A549 (cell line): ENCODE results near the gene CYP26B1. TPM values are rescaled to one million over a fixed set of nuclear protein-coding genes. Genes with fewer than 3 reads are reported as not detected.

Experiments
- ATAC-seq, 2 experiments: fragments of 200-7000 bp in 1 of 2; fragments of >200 bp in 1 of 2; cut with Nextera tagmentation in 1 of 2; cut with Tn5 transposase in 1 of 2; 3 replicates each; pipeline versions ENCODE4 v1.8.0 to v1.9.1; 2018 to 2020; ENCODE audit warnings: mild to moderate bottlenecking in 1 of 2, moderate library complexity in 1 of 2
- CTCF ChIA-PET: fragments of 300-600 bp; sonication (Branson Sonifier 250); formaldehyde crosslinking; extraction: SDS; loops from one replicate; lab custom pipeline; 2021; ENCODE audit warnings: antibody characterized with exemption, inconsistent platforms; lab: Yijun Ruan, JAX
- POLR2A ChIA-PET: fragments of 350-600 bp; formaldehyde crosslinking; extraction: SDS; loops from one replicate; lab custom pipeline; 2021; ENCODE audit warnings: antibody characterized with exemption, inconsistent platforms; lab: Yijun Ruan, JAX
- DNase-seq, 2 experiments: peaks; one replicate each; pipeline versions ENCODE4 v3.0.0 to v3.0.0-alpha.2; 2011 to 2016; ENCODE audit warnings: low read depth in 1 of 2, low spot score in 1 of 2
- FAIRE-seq: peaks from 2 replicates; lab custom pipeline; 2011; peaks lifted over from hg19 to GRCh38; lab: Jason Lieb, UNC
- H3K27ac ChIP-seq, 2 experiments: fragments of >200 bp; sonication (Bioruptor Twin); formaldehyde crosslinking; 3 replicates each; pipeline ENCODE4 v1.5.1; 2016 to 2017
- H3K4me1 ChIP-seq: fragments of >200 bp; sonication (Bioruptor Twin); formaldehyde crosslinking; 3 replicates; pipeline ENCODE4 v1.6.1; 2016
- H3K4me2 ChIP-seq: fragments of >200 bp; sonication (Bioruptor Twin); formaldehyde crosslinking; 3 replicates; pipeline ENCODE4 v1.6.1; 2016
- H3K4me3 ChIP-seq: fragments of >200 bp; sonication (Bioruptor Twin); formaldehyde crosslinking; 3 replicates; pipeline ENCODE4 v1.5.1; 2016
- H3K9me3 ChIP-seq: fragments of >200 bp; sonication (Bioruptor Twin); formaldehyde crosslinking; 3 replicates; pipeline ENCODE4 v1.6.1; 2016
- CHD4 ChIP-seq: fragments of 200-600 bp; sonication (generic); IDR thresholded peaks from 2 replicates; pipeline ENCODE4 v1.6.1; 2016; ENCODE audit warnings: antibody characterized with exemption, mild to moderate bottlenecking, borderline replicate concordance
- EHMT2 ChIP-seq: fragments of 200-600 bp; sonication (generic); IDR thresholded peaks from 2 replicates; pipeline ENCODE4 v1.6.1; 2016; ENCODE audit warnings: antibody characterized with exemption, low read depth, mild to moderate bottlenecking, moderate library complexity
- JUN ChIP-seq, 2 experiments: fragments of >200 bp; sonication (Bioruptor Twin); formaldehyde crosslinking; IDR thresholded peaks; 2 replicates in 1 of 2; 3 replicates in 1 of 2; pipeline ENCODE4 v1.6.1; 2016 to 2017
- KDM1A ChIP-seq: fragments of 200-600 bp; sonication (generic); IDR thresholded peaks from 2 replicates; pipeline ENCODE4 v1.6.1; 2016; ENCODE audit warnings: low read depth, mild to moderate bottlenecking
- KDM5A ChIP-seq: fragments of 200-600 bp; sonication (generic); IDR thresholded peaks from 2 replicates; pipeline ENCODE4 v1.6.1; 2016; ENCODE audit warnings: antibody characterized with exemption, mild to moderate bottlenecking
- MAFK ChIP-seq: fragments of 450-650 bp; IDR thresholded peaks from 2 replicates; pipeline ENCODE4 v1.6.1; 2014; ENCODE audit not compliant: partially characterized antibody
- MYC ChIP-seq: IDR thresholded peaks from 2 replicates; pipeline ENCODE4 v1.6.1; 2012; ENCODE audit warnings: mild to moderate bottlenecking, inconsistent platforms, low read length, improper control_type of control experiment, borderline replicate concordance
- PHF8 ChIP-seq: fragments of 200-600 bp; sonication (generic); IDR thresholded peaks from 2 replicates; pipeline ENCODE4 v1.6.1; 2016; ENCODE audit warnings: low read depth, mild to moderate bottlenecking, antibody characterized with exemption, moderate library complexity, borderline replicate concordance
- RNF2 ChIP-seq: fragments of 200-600 bp; sonication (generic); IDR thresholded peaks from 2 replicates; pipeline ENCODE4 v1.6.1; 2016; ENCODE audit warnings: low read depth, mild to moderate bottlenecking, antibody characterized with exemption, moderate library complexity, borderline replicate concordance
- SMC3 ChIP-seq: fragments of >200 bp; sonication (Bioruptor Twin); formaldehyde crosslinking; IDR thresholded peaks from 3 replicates; pipeline ENCODE4 v1.6.1; 2018; ENCODE audit warnings: inconsistent platforms
- ZC3H11A ChIP-seq: fragments of 450-650 bp; IDR thresholded peaks from 2 replicates; pipeline ENCODE4 v1.6.1; 2014; ENCODE audit warnings: antibody characterized with exemption, mild to moderate bottlenecking
- ZSCAN20 ChIP-seq: fragments of 250-450 bp; sonication (Bioruptor Pico); IDR thresholded peaks from 2 replicates; pipeline ENCODE4 v1.8.0; 2022; ENCODE audit warnings: mild to moderate bottlenecking, moderate library complexity
- WGBS: methylation state at CpG from one replicate; pipeline ENCODE4 v1.1.6; 2017; ENCODE audit errors: missing lambda C conversion rate; 5-methylcytosine and 5-hydroxymethylcytosine counted together
- polyA plus RNA-seq, 4 experiments: library from polyadenylated mRNA; depleted of rRNA in 3 of 4; stranded (reverse); fragments of >200 nt; fragmentation: RNase III in 1 of 4; extraction: RNeasy Plus Mini Kit Qiagen cat#74134 plus additional on column Dnase treatment in 1 of 4; gene quantifications; 2 replicates in 3 of 4; 3 replicates in 1 of 4; pipeline ENCODE4 v1.2.3, GENCODE V29; 2011 to 2017
- TF ChIP-seq, protein P1 (sequence below): fragments of 150-350 bp; IDR thresholded peaks from 2 replicates; pipeline ENCODE4 v1.6.1; 2014; ENCODE audit warnings: low read depth, mild to moderate bottlenecking, low read length

The CYP26B1 gene
- polyA plus RNA-seq, 2 of the 4 experiments (the other 2 are of a cell fraction): 9.7 to 13.6 TPM

DNA sequence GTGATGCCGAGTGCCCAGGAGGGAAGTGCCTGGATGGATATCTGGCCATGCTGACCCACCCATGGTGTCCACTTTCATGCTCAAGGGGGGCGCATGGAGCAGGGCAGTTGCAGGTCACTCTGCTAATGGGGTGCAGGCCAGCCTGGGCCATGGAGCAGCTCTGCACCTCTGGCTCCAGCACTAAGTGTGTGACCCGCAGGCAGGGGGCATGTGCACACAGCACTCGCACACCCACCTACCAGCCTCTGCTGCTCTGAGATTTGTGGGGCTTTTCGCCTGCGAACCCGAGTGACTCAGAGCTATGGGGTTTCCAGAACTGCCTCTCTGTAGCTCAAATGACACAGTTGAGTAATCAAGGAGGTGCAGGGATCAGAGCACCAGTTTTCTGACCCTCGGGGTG is 66.2 kb downstream of the CYP26B1 start:
- ATAC-seq: no peak

DNA sequence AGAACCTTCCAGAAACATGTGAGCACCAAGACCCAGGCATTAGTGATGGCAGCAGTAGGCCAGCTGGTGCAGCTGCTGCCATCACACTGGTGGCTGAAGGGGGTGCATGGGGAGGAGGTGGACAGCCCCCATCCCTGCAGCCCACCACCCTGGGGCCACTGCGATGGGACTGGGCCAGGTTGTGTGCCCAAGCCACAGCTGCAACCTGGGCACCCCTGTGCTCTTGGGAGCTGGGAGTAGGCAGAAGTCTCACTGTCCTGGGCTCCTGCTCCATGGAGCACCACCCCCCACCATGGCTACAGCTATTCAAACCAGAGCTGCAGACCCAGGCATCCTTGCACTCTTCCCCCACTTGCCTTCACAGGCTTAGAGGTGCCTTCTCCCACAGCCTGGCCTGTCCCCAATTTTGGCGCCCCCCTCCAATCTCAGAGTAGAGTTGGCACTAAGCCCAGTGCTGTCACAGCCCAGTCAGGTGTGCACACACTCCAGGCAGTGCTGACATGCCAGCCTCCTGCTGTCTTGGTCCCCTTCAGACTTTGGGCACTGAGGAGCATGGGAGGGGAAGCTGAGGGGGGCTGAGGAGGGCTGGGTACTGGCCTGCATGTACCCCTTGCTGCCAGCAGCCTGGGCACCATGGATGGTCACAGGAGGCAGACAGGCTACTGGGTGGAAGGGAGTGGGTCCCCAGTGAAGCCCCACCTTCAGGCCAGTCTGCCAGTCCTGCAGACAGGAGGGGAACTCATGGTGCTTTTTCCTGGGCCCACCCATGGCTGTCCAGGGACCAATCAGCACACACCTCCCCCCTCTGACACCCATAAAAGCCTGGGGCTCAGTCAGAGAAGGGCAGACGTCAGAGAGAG is 67.1 kb downstream of the CYP26B1 start:
- ATAC-seq (no peak; a peak in 1 of 6 replicates), DNase-seq (no peak), FAIRE-seq (no peak)
- H3K27ac ChIP-seq: no peak overlapping the region
- POLR2A ChIA-PET: no interaction called here
- CTCF ChIA-PET: interaction anchor here (0.9 to 1.8 kb wide), 4 partner anchors 21 to 534 kb away, joined by 3 to 6 read pairs (median 3); no protein-coding TSS in a partner anchor
- H3K9me3 ChIP-seq: peaks cover 5% of the 10 kb centered on the region; the same call in 1 of the 3 replicates
- 79% methylated on average over 3 of the region's 3 CpGs for WGBS
- TF ChIP-seq SMC3: no peak
- no peak for TF ChIP-seq RNF2
- TF ChIP-seq ZSCAN20 (CRISPR knock-in tag): no peak
- TF ChIP-seq CHD4: no peak
- no peak for TF ChIP-seq KDM1A
- TF ChIP-seq, protein P1, sequence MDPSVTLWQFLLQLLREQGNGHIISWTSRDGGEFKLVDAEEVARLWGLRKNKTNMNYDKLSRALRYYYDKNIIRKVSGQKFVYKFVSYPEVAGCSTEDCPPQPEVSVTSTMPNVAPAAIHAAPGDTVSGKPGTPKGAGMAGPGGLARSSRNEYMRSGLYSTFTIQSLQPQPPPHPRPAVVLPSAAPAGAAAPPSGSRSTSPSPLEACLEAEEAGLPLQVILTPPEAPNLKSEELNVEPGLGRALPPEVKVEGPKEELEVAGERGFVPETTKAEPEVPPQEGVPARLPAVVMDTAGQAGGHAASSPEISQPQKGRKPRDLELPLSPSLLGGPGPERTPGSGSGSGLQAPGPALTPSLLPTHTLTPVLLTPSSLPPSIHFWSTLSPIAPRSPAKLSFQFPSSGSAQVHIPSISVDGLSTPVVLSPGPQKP: no peak
- no peak overlapping the region for H3K4me2 ChIP-seq
- peaks cover 17% of the 10 kb centered on the region for H3K4me1 ChIP-seq
- no peak overlapping the region for H3K4me3 ChIP-seq

More for the DNA sequence above, 66.2 kb downstream of the CYP26B1 start:
- 69% methylated on average over 8 of the region's 8 CpGs for WGBS
- DNase-seq: no peak
- no peak for FAIRE-seq
- H3K4me3 ChIP-seq: no peak overlapping the region
- no peak overlapping the region for H3K4me2 ChIP-seq
- no peak overlapping the region for H3K27ac ChIP-seq
- peaks cover 17% of the 10 kb centered on the region for H3K4me1 ChIP-seq
- TF ChIP-seq ZC3H11A (no peak), PHF8 (no peak), KDM5A (no peak), MAFK (no peak), EHMT2 (no peak), MYC (no peak), JUN (IDR thresholded peaks at IDR 0.05) (no peak), SMC3 (no peak)
- TF ChIP-seq, all 56 proteins: peak for 0
- H3K9me3 ChIP-seq: peaks cover 3% of the 10 kb centered on the region; the same call in 1 of the 3 replicates
- ChIA-PET POLR2A (no interaction called here), CTCF (no interaction called here)
